Endodermal cell (in vitro differentiated cells): Measurements from ENCODE around the gene SMG6. TPM values are rescaled to one million over a fixed set of nuclear protein-coding genes. Genes with fewer than 3 reads are reported as not detected.

Experiments
- DNase-seq: peaks from one replicate; pipeline ENCODE4 v3.0.0-alpha.2; 2017
- H3K27ac ChIP-seq: 2 replicates; pipeline ENCODE4 v1.5.1; 2013; ENCODE audit warnings: mild to moderate bottlenecking, low read depth, low read length, moderate library complexity
- H3K27me3 ChIP-seq: 2 replicates; pipeline ENCODE4 v1.6.1; 2013; ENCODE audit warnings: mild to moderate bottlenecking, low read length, moderate library complexity; ENCODE audit not compliant: insufficient read depth, control insufficient read depth, poor library complexity, severe bottlenecking
- H3K36me3 ChIP-seq: 2 replicates; pipeline ENCODE4 v1.7.0; 2013; ENCODE audit warnings: mild to moderate bottlenecking, low read length, moderate library complexity; ENCODE audit not compliant: control insufficient read depth, insufficient read depth
- H3K4me1 ChIP-seq: one replicate; pipeline ENCODE4 v1.7.0; 2013; ENCODE audit warnings: low read length; ENCODE audit not compliant: control insufficient read depth, insufficient read depth
- H3K4me3 ChIP-seq: 2 replicates; pipeline ENCODE4 v1.5.1; 2013; ENCODE audit warnings: mild to moderate bottlenecking, low read length, moderate library complexity
- H3K9ac ChIP-seq: 2 replicates; pipeline ENCODE4 v1.6.1; 2013; ENCODE audit warnings: mild to moderate bottlenecking, low read length, moderate library complexity; ENCODE audit not compliant: poor library complexity, severe bottlenecking; ENCODE audit errors: extremely low read depth
- H3K9me3 ChIP-seq: 2 replicates; pipeline ENCODE4 v1.6.1; 2013; ENCODE audit warnings: mild to moderate bottlenecking, low read length, moderate library complexity; ENCODE audit not compliant: control insufficient read depth
- H3K27ac Mint-ChIP-seq: 2 replicates; pipeline ENCODE4 v1.8.0; 2020; ENCODE audit warnings: mixed read lengths
- H3K27me3 Mint-ChIP-seq: 2 replicates; pipeline ENCODE4 v1.8.0; 2021; ENCODE audit warnings: mild to moderate bottlenecking, mixed read lengths; ENCODE audit not compliant: insufficient read depth
- H3K36me3 Mint-ChIP-seq: 2 replicates; pipeline ENCODE4 v1.8.0; 2020; ENCODE audit warnings: low read depth, mixed read lengths
- H3K4me1 Mint-ChIP-seq: 2 replicates; pipeline ENCODE4 v1.8.0; 2020; ENCODE audit warnings: mixed read lengths
- H3K4me3 Mint-ChIP-seq: 2 replicates; pipeline ENCODE4 v1.8.0; 2020; ENCODE audit warnings: mild to moderate bottlenecking, moderate library complexity, mixed read lengths
- H3K9me3 Mint-ChIP-seq: 2 replicates; pipeline ENCODE4 v1.8.0; 2020; ENCODE audit warnings: mild to moderate bottlenecking, mixed read lengths
- CTCF ChIP-seq: fragments of 200-600 bp; sonication (generic); conservative IDR thresholded peaks from 2 replicates; pipeline ENCODE4 v1.5.0; 2021; ENCODE audit warnings: antibody characterized with exemption, mild to moderate bottlenecking
- WGBS, 2 experiments: methylation state at CpG; one replicate each; pipeline versions ENCODE4 v1.1.5 to v1.1.7; 2013; ENCODE audit warnings: missing lambda C conversion rate in 2 of 2, mixed read lengths in 1 of 2; ENCODE audit not compliant: insufficient coverage in 1 of 2, insufficient read length in 1 of 2; 5-methylcytosine and 5-hydroxymethylcytosine counted together
- total RNA-seq, 2 donors: library from RNA; stranded (reverse); fragmentation: NEBNext Ultra II Directional in 1 of 2; extraction: Animal tissue kit (Norgen Biotek cat#: 25700) in 1 of 2; gene quantifications; 2 replicates in 1 of 2; 3 replicates in 1 of 2; pipeline ENCODE4 v1.2.1, GENCODE V29; 2021

Gene SMG6
- total RNA-seq, 2 donors from 2014 or later = 44.3 to 56.7 TPM

- Histone ChIP-seq H3K4me1 (no peaks in the 10 kb centered on the region), H3K4me3 (no peak overlapping the region), H3K9ac (no peak overlapping the region), H3K9me3 (no peaks in the 10 kb centered on the region), H3K36me3 (peaks cover 69% of the 10 kb centered on the region), H3K27ac (no peak overlapping the region), H3K27me3 (no peaks in the 10 kb centered on the region)
- no peaks in the 10 kb centered on the region for H3K9me3 Mint-ChIP-seq
- 99 to 100% methylated on average over 2 to 4 of the region's 6 CpGs for WGBS, 2 experiments
- H3K27me3 Mint-ChIP-seq = no peaks in the 10 kb centered on the region
- H3K36me3 Mint-ChIP-seq = peaks cover 57% of the 10 kb centered on the region
- no peak overlapping the region for H3K4me3 Mint-ChIP-seq
- TF ChIP-seq CTCF = no peak
- DNase-seq = no peak
- no peak overlapping the region for H3K27ac Mint-ChIP-seq
- peaks cover 6% of the 10 kb centered on the region for H3K4me1 Mint-ChIP-seq
Measured at GRCh38 chr17:2150806-2151205, 152.8 kb downstream of the SMG6 start.

- no peaks in the 10 kb centered on the region for H3K27me3 ChIP-seq
- no peaks in the 10 kb centered on the region for H3K9me3 Mint-ChIP-seq
- no peaks in the 10 kb centered on the region for H3K27me3 Mint-ChIP-seq
- H3K36me3 ChIP-seq = peaks cover 67% of the 10 kb centered on the region
- no peak overlapping the region for H3K4me3 ChIP-seq
- H3K4me1 ChIP-seq = no peaks in the 10 kb centered on the region
- peaks cover 52% of the 10 kb centered on the region for H3K36me3 Mint-ChIP-seq
- H3K9me3 ChIP-seq = no peaks in the 10 kb centered on the region
- TF ChIP-seq CTCF = no peak
- no peak for DNase-seq
- H3K4me3 Mint-ChIP-seq = no peak overlapping the region
- H3K27ac ChIP-seq = no peak overlapping the region
- H3K27ac Mint-ChIP-seq = no peak overlapping the region
- H3K9ac ChIP-seq = no peak overlapping the region
- H3K4me1 Mint-ChIP-seq = peaks cover 6% of the 10 kb centered on the region
- WGBS, 2 experiments = 84 to 92% methylated on average over 6 to 10 of the region's 10 CpGs
Measured at GRCh38 chr17:2149934-2150333, 153.7 kb downstream of the SMG6 start.

- Mint-ChIP-seq H3K4me3 (no peak overlapping the region), H3K27ac (peak overlapping the region; percentile 46)
- 93 to 100% methylated on average over 3 to 8 of the region's 8 CpGs for WGBS, 2 experiments
Measured at GRCh38 chr17:2146132-2146871, 157.3 kb downstream of the SMG6 start.

More at GRCh38 chr17:2146132-2146871, 157.3 kb downstream of the SMG6 start:
- no peak for DNase-seq
- no peak overlapping the region for H3K9ac ChIP-seq
- no peaks in the 10 kb centered on the region for H3K4me1 ChIP-seq
- H3K36me3 ChIP-seq = peaks cover 48% of the 10 kb centered on the region
- no peaks in the 10 kb centered on the region for H3K9me3 ChIP-seq
- H3K4me1 Mint-ChIP-seq = peaks cover 6% of the 10 kb centered on the region
- no peak for TF ChIP-seq CTCF
- peaks cover 48% of the 10 kb centered on the region for H3K36me3 Mint-ChIP-seq
- no peaks in the 10 kb centered on the region for H3K9me3 Mint-ChIP-seq
- no peaks in the 10 kb centered on the region for H3K27me3 Mint-ChIP-seq
- no peaks in the 10 kb centered on the region for H3K27me3 ChIP-seq
- no peak overlapping the region for H3K27ac ChIP-seq
- H3K4me3 ChIP-seq = no peak overlapping the region
